Endothelial cell of umbilical vein (primary cell): ENCODE results near the gene NOP58. TPM values are rescaled to one million over a fixed set of nuclear protein-coding genes. Genes with fewer than 3 reads are reported as not detected.

Experiments used
- BruUV-seq: library from RNA; stranded (reverse); fragments of 400-500 nt; replicated peaks from 2 replicates; lab custom pipeline; 2021; lab: Mats Ljungman, UMichigan
- CTCF ChIA-PET: fragments of 300-600, 350-600 bp; sonication (Branson Sonifier 250); formaldehyde crosslinking; loops from one replicate; lab custom pipeline; 2021; ENCODE audit warnings: antibody characterized with exemption, inconsistent platforms; lab: Charles Lee
- POLR2A ChIA-PET: fragments of 300-600, 350-600 bp; sonication (Branson Sonifier 250); formaldehyde crosslinking; loops from one replicate; lab custom pipeline; 2021; ENCODE audit warnings: antibody characterized with exemption, inconsistent platforms; lab: Charles Lee
- DNase-seq: peaks from one replicate; pipeline ENCODE4 v3.0.0-alpha.2; 2011; ENCODE audit warnings: low read depth, low spot score
- FAIRE-seq: peaks from 2 replicates; lab custom pipeline; 2011; peaks lifted over from hg19 to GRCh38; lab: Jason Lieb, UNC
- H2AFZ ChIP-seq: 2 replicates; pipeline ENCODE4 v1.6.0; 2012; ENCODE audit warnings: low read depth, low read length, control low read depth, inconsistent platforms
- H3K27ac ChIP-seq: 2 replicates; pipeline ENCODE4 v1.5.1; 2011; ENCODE audit warnings: low read depth, mild to moderate bottlenecking, control low read depth, low read length, moderate library complexity; ENCODE audit not compliant: insufficient read depth
- H3K27me3 ChIP-seq, 2 experiments: 2 replicates each; pipeline versions ENCODE4 v1.6.0 to v1.6.1; 2011; ENCODE audit warnings: low read length in 2 of 2, mixed read lengths in 1 of 2; ENCODE audit not compliant: control insufficient read depth in 2 of 2, insufficient read depth in 2 of 2
- H3K36me3 ChIP-seq, 2 experiments: 2 replicates in 1 of 2; 3 replicates in 1 of 2; pipeline ENCODE4 v1.5.1; 2011; ENCODE audit warnings: low read length in 2 of 2, mild to moderate bottlenecking in 1 of 2, moderate library complexity in 1 of 2; ENCODE audit not compliant: control insufficient read depth in 2 of 2, insufficient read depth in 2 of 2; ENCODE audit errors: extremely low read depth in 1 of 2
- H3K4me1 ChIP-seq: 3 replicates; pipeline ENCODE4 v1.5.1; 2011; ENCODE audit warnings: mild to moderate bottlenecking, low read length; ENCODE audit not compliant: control insufficient read depth, insufficient read depth; ENCODE audit errors: extremely low read depth
- H3K4me2 ChIP-seq: 2 replicates; pipeline ENCODE4 v1.6.1; 2011; ENCODE audit warnings: low read length, control low read depth, mixed read lengths; ENCODE audit not compliant: insufficient read depth
- H3K4me3 ChIP-seq, 3 experiments: fragments of 200-600 bp in 1 of 3; sonication (generic), shearing (Covaris generic) in 1 of 3; replicated peaks in 1 of 3; 2 replicates each; pipeline ENCODE4 v1.5.1; 2011 to 2016; ENCODE audit warnings: control low read depth in 3 of 3, low read length in 3 of 3, mild to moderate bottlenecking in 2 of 3, inconsistent platforms in 1 of 3, low read depth in 1 of 3, moderate library complexity in 1 of 3; ENCODE audit not compliant: insufficient read depth in 1 of 3
- H3K79me2 ChIP-seq: 2 replicates; pipeline ENCODE4 v1.6.0; 2012; ENCODE audit warnings: low read length, inconsistent platforms; ENCODE audit not compliant: control insufficient read depth, insufficient read depth
- H3K9ac ChIP-seq: replicated peaks from 2 replicates; pipeline ENCODE3; 2011; ENCODE audit warnings: low read length, control low read depth; ENCODE audit not compliant: insufficient read depth; ENCODE audit errors: extremely low read depth
- H3K9me1 ChIP-seq: replicated peaks from 3 replicates; pipeline ENCODE4 v1.6.0; 2011; ENCODE audit warnings: mild to moderate bottlenecking, low read length; ENCODE audit not compliant: control insufficient read depth, insufficient read depth; ENCODE audit errors: extremely low read depth
- H3K9me3 ChIP-seq: replicated peaks from 2 replicates; pipeline ENCODE4 v1.5.1; 2012; ENCODE audit warnings: low read length, inconsistent platforms; ENCODE audit not compliant: control insufficient read depth, insufficient read depth
- H4K20me1 ChIP-seq: replicated peaks from 2 replicates; pipeline ENCODE3; 2011; ENCODE audit warnings: mild to moderate bottlenecking, low read length; ENCODE audit not compliant: control insufficient read depth, insufficient read depth; ENCODE audit errors: extremely low read depth
- EZH2 ChIP-seq: IDR thresholded peaks from 2 replicates; pipeline ENCODE4 v1.6.1; 2012; ENCODE audit warnings: borderline replicate concordance, low read depth, mild to moderate bottlenecking, moderate library complexity, low read length, inconsistent platforms; ENCODE audit not compliant: severe bottlenecking
- FOS ChIP-seq: IDR thresholded peaks from 2 replicates; pipeline ENCODE4 v1.6.1; 2011; ENCODE audit warnings: mild to moderate bottlenecking, low read length, moderate library complexity, borderline replicate concordance; ENCODE audit not compliant: insufficient read depth
- GATA2 ChIP-seq: IDR thresholded peaks from 2 replicates; pipeline ENCODE4 v1.7.0; 2011; ENCODE audit warnings: low read depth, mild to moderate bottlenecking, moderate library complexity, mixed read lengths, low read length; ENCODE audit not compliant: insufficient read length, insufficient read depth
- JUN ChIP-seq: IDR thresholded peaks from 2 replicates; pipeline ENCODE4 v1.6.1; 2011; ENCODE audit warnings: borderline replicate concordance, low read depth; ENCODE audit not compliant: insufficient read length, insufficient read depth
- MYC ChIP-seq: IDR thresholded peaks from one replicate; pipeline ENCODE4 v1.6.1; 2011; ENCODE audit warnings: mild to moderate bottlenecking, low read depth, low read length
- POLR2A ChIP-seq: IDR thresholded peaks from 2 replicates; pipeline ENCODE4 v1.6.1; 2012; ENCODE audit warnings: low read depth, mild to moderate bottlenecking, control low read depth, low read length
- POLR2AphosphoS5 ChIP-seq: IDR thresholded peaks from 2 replicates; pipeline ENCODE4 v1.6.1; 2012; ENCODE audit warnings: low read depth, mild to moderate bottlenecking, control low read depth, low read length, moderate library complexity; ENCODE audit not compliant: insufficient read depth
- dilution Hi-C: fragments of 300-500 bp; cut with MboI; formaldehyde crosslinking; loops from one replicate; pipeline ENCODE4 v1.15.0; 2019; ENCODE audit warnings: low sequenced_read_pairs; ENCODE audit not compliant: extremely low pct_ligation_motif_present
- intact Hi-C: fragments of 100-400 bp; cut with micrococcal nuclease; formaldehyde crosslinking; loops from one replicate; pipeline ENCODE4 v1.10.0; 2022
- polyA plus RNA-seq, 4 experiments: library from polyadenylated mRNA; depleted of rRNA in 3 of 4; stranded (reverse) in 3 of 4; unstranded in 1 of 4; fragments of >200 nt; gene quantifications; 2 replicates each; pipeline versions ENCODE4 v1.2.1 to v1.2.3, GENCODE V29; 2011 to 2012; ENCODE audit warnings: missing spikeins in 1 of 4
- total RNA-seq: library from RNA; stranded (reverse); gene quantifications from 2 replicates; pipeline ENCODE4 v1.2.3, GENCODE V29; 2021
- TF ChIP-seq, protein P1 (sequence below), 2 donors: IDR thresholded peaks; 1 replicate in 1 of 2; 2 replicates in 1 of 2; pipeline ENCODE4 v1.5.1; 2011; ENCODE audit warnings: low read length in 2 of 2, mild to moderate bottlenecking in 2 of 2, moderate library complexity in 2 of 2, control low read depth in 1 of 2, inconsistent platforms in 1 of 2, low read depth in 1 of 2; ENCODE audit not compliant: insufficient read depth in 1 of 2; ENCODE audit errors: extremely low read depth in 1 of 2
- TF ChIP-seq, protein P2 (sequence below): IDR thresholded peaks from 2 replicates; pipeline ENCODE4 v1.6.1; 2011; ENCODE audit not compliant: insufficient read depth, insufficient read length

NOP58 gene
- total and polyA plus RNA-seq, 2 donors (not counting 3 experiments of a cell fraction or from before 2014, with no cell fraction given): 21.7 to 71.4 TPM

DNA sequence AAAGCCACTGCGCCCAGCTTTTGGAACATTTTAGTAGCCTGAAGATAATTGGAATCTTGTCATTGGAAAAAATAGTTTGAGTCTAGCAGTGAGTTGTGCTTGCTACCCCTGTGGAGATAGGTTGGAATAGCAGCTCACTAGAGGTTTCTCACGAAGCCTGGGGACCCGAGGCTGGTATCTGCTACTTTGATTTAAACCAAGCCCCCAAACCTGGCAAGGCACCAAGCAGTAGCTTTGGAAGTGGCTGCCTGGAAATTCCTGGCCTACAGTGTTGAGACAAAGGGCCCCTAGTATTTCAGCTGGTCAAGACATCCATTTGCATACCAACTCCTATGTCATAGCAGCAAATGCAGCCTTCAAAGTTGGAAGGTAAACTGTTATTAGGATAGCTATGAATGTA, 42.1 kb downstream of the NOP58 start:
- H4K20me1 ChIP-seq: no peaks in the 10 kb centered on the region
- BruUV-seq: no TSS peak
- H3K9ac ChIP-seq: no peak overlapping the region
- ChIA-PET POLR2A (no interaction called here), CTCF (interaction anchor here (0.5 to 1.8 kb wide), 6 partner anchors 9 to 186 kb away, joined by 3 to 10 read pairs (median 4); no protein-coding TSS in a partner anchor)
- DNase-seq (peak; percentile 33), FAIRE-seq (no peak)
- H3K27me3 ChIP-seq: no peaks in the 10 kb centered on the region
- no peaks in the 10 kb centered on the region for H3K79me2 ChIP-seq
- no peaks in the 10 kb centered on the region for H3K9me1 ChIP-seq
- no peak overlapping the region for H2AFZ ChIP-seq
- dilution Hi-C loops: no loop called here
- no peak overlapping the region for H3K4me2 ChIP-seq
- TF ChIP-seq GATA2: no peak
- TF ChIP-seq, protein P1, sequence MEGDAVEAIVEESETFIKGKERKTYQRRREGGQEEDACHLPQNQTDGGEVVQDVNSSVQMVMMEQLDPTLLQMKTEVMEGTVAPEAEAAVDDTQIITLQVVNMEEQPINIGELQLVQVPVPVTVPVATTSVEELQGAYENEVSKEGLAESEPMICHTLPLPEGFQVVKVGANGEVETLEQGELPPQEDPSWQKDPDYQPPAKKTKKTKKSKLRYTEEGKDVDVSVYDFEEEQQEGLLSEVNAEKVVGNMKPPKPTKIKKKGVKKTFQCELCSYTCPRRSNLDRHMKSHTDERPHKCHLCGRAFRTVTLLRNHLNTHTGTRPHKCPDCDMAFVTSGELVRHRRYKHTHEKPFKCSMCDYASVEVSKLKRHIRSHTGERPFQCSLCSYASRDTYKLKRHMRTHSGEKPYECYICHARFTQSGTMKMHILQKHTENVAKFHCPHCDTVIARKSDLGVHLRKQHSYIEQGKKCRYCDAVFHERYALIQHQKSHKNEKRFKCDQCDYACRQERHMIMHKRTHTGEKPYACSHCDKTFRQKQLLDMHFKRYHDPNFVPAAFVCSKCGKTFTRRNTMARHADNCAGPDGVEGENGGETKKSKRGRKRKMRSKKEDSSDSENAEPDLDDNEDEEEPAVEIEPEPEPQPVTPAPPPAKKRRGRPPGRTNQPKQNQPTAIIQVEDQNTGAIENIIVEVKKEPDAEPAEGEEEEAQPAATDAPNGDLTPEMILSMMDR (IDR thresholded peaks at IDR 0.05; ENCODE audit: extremely low read depth in 1 of 2, insufficient read depth in 1 of 2, low read depth in 1 of 2, low read length in 2 of 2): no peak
- TF ChIP-seq, protein P2, sequence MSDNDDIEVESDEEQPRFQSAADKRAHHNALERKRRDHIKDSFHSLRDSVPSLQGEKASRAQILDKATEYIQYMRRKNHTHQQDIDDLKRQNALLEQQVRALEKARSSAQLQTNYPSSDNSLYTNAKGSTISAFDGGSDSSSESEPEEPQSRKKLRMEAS: no peak
- no peak for TF ChIP-seq MYC
- TF ChIP-seq POLR2A: no peak
- TF ChIP-seq EZH2: no peak
- no peak for TF ChIP-seq JUN
- no peak for TF ChIP-seq POLR2AphosphoS5
- no peak for TF ChIP-seq FOS
- H3K4me3 ChIP-seq: no peak overlapping the region
- no peaks in the 10 kb centered on the region for H3K9me3 ChIP-seq
- H3K4me1 ChIP-seq: no peaks in the 10 kb centered on the region
- intact Hi-C loops: no loop called here
- H3K27ac ChIP-seq: no peak overlapping the region
- peaks cover 12 to 31% of the 10 kb centered on the region in 2 experiments for H3K36me3 ChIP-seq
